Measurements from ENCODE around the gene TMEM121. TPM values are rescaled to one million over a fixed set of nuclear protein-coding genes. Genes with fewer than 3 reads are reported as not detected.

TMEM121 gene
- total RNA-seq, 1 donor from 2014 or later, result 4.2 TPM

- intact Hi-C loops (cut with micrococcal nuclease), result loop anchor here (5.0 kb wide), 1 partner anchor 435 kb away; no protein-coding TSS in a partner anchor
Measured at GRCh38 chr14:105526776-105527380, 495 bp downstream of the TMEM121 start.

- intact Hi-C loops (cut with micrococcal nuclease), result loop anchor here (5.0 kb wide), 1 partner anchor 435 kb away; no protein-coding TSS in a partner anchor
Measured at GRCh38 chr14:105527381-105527825, 1.0 kb downstream of the TMEM121 start.

GRCh38 chr14:105527826-105528585 lies 1.6 kb downstream of the TMEM121 start:
- intact Hi-C loops (cut with micrococcal nuclease), result loop anchor here (1.0 to 5.0 kb wide), 3 partner anchors 47 to 436 kb away; no protein-coding TSS in a partner anchor

- intact Hi-C loops (cut with micrococcal nuclease), result loop anchor here (1.0 to 5.0 kb wide), 4 partner anchors 48 to 436 kb away; no protein-coding TSS in a partner anchor
Measured at GRCh38 chr14:105528586-105529318, 2.4 kb downstream of the TMEM121 start.

- intact Hi-C loops (cut with micrococcal nuclease), result loop anchor here (1.0 to 5.0 kb wide), 3 partner anchors 48 to 437 kb away; no protein-coding TSS in a partner anchor
Measured at GRCh38 chr14:105529319-105529568, 2.9 kb downstream of the TMEM121 start.

GRCh38 chr14:105529569-105530284 lies 3.3 kb downstream of the TMEM121 start:
- intact Hi-C loops (cut with micrococcal nuclease), result loop anchor here (1.0 to 5.0 kb wide), 3 partner anchors 49 to 437 kb away; no protein-coding TSS in a partner anchor

- intact Hi-C loops (cut with micrococcal nuclease), result no loop called here
Measured at GRCh38 chr14:105530285-105531087, 4.1 kb downstream of the TMEM121 start.

GRCh38 chr14:105531088-105531893 lies 4.9 kb downstream of the TMEM121 start:
- intact Hi-C loops (cut with micrococcal nuclease), result no loop called here

- intact Hi-C loops (cut with micrococcal nuclease), result no loop called here
Measured at GRCh38 chr14:105531894-105532623, 5.7 kb downstream of the TMEM121 start.

- intact Hi-C loops (cut with micrococcal nuclease), result no loop called here
Measured at GRCh38 chr14:105532735-105533141, 6.4 kb downstream of the TMEM121 start.

GRCh38 chr14:105533391-105533790 lies 7.0 kb downstream of the TMEM121 start:
- intact Hi-C loops (cut with micrococcal nuclease), result no loop called here

GRCh38 chr14:105533811-105534498 lies 7.6 kb downstream of the TMEM121 start:
- intact Hi-C loops (cut with micrococcal nuclease), result no loop called here

GRCh38 chr14:105534586-105534985 lies 8.2 kb downstream of the TMEM121 start:
- intact Hi-C loops (cut with micrococcal nuclease), result no loop called here

GRCh38 chr14:105536051-105536450 lies 9.7 kb downstream of the TMEM121 start:
- intact Hi-C loops (cut with micrococcal nuclease), result no loop called here

GRCh38 chr14:105536691-105537579 lies 10.6 kb downstream of the TMEM121 start:
- intact Hi-C loops (cut with micrococcal nuclease), result no loop called here

- intact Hi-C loops (cut with micrococcal nuclease), result no loop called here
Measured at GRCh38 chr14:105537580-105538474, 11.4 kb downstream of the TMEM121 start.

Measured in T-helper 1 cell treated with Interleukin-12 subunit alpha and Interleukin-12 subunit beta and Interleukin-4 antibody, amounts not matched to agents 30 ng/mL and 1 ng/mL, for 36 hours (primary cell).